Esophagus squamous epithelium (tissue), 5 donors: Measurements from ENCODE around the gene ZC3H8. TPM values are rescaled to one million over a fixed set of nuclear protein-coding genes. Genes with fewer than 3 reads are reported as not detected.

Experiments
- DNase-seq: peaks from one replicate; lab custom pipeline; 2025; lab: John Stamatoyannopoulos, UW
- H3K27ac ChIP-seq, 4 donors: fragments of 200-600 bp; sonication (generic); one replicate each; pipeline ENCODE4 v1.5.1; 2016 to 2019; ENCODE audit warnings: mild to moderate bottlenecking in 1 of 4
- H3K27me3 ChIP-seq, 4 donors: fragments of 200-600 bp; sonication (generic); 1 replicate in 3 of 4; 2 replicates in 1 of 4; pipeline versions ENCODE4 v1.5.1 to v1.6.0; 2017 to 2021; ENCODE audit warnings: antibody characterized with exemption in 1 of 4
- H3K36me3 ChIP-seq, 3 donors: fragments of 200-600 bp; sonication (generic); one replicate each; pipeline ENCODE4 v1.5.1; 2016 to 2019
- H3K4me1 ChIP-seq, 3 donors: fragments of 200-600 bp; sonication (generic); one replicate each; pipeline ENCODE4 v1.5.1; 2017 to 2019
- H3K4me3 ChIP-seq, 4 donors: fragments of 200-600 bp; sonication (generic); 1 replicate in 3 of 4; 2 replicates in 1 of 4; pipeline ENCODE4 v1.5.1; 2016 to 2019; ENCODE audit warnings: mild to moderate bottlenecking in 2 of 4, moderate library complexity in 1 of 4
- H3K9me3 ChIP-seq, 3 donors: fragments of 200-600 bp; sonication (generic); one replicate each; pipeline ENCODE4 v1.5.1; 2016 to 2019
- POLR2A ChIP-seq, 4 donors: fragments of 450-650 bp; IDR thresholded peaks; one replicate each; pipeline ENCODE4 v1.6.1; 2017; ENCODE audit warnings: antibody characterized with exemption in 4 of 4, mild to moderate bottlenecking in 4 of 4, moderate library complexity in 3 of 4
- WGBS, 2 donors: methylation state at CpG; one replicate each; pipeline ENCODE4 v1.1.5; 2018; 5-methylcytosine and 5-hydroxymethylcytosine counted together
- intact Hi-C: fragments of 100-400 bp; cut with DNase I; formaldehyde crosslinking; loops from one replicate; pipeline ENCODE4 v1.15.0; 2022
- total RNA-seq, 4 donors: library from RNA; depleted of rRNA; stranded (reverse); fragments of >200 nt; gene quantifications; one replicate each; pipeline ENCODE4 v1.1.0, GENCODE V29; 2016
- TF ChIP-seq, protein P1 (sequence below), 6 experiments: fragments of 450-650 bp in 4 of 6; fragments of 200-600 bp in 2 of 6; sonication (generic) in 2 of 6; IDR thresholded peaks; one replicate each; pipeline ENCODE4 v1.5.1; 2016 to 2019; ENCODE audit warnings: antibody characterized with exemption in 6 of 6, mild to moderate bottlenecking in 4 of 6, moderate library complexity in 4 of 6
- donor health status: DM: yes; HTN: yes; CAD: no.

ZC3H8 gene
- total RNA-seq, 4 donors from 2014 or later = 6.0 to 60.1 (median 37.1) TPM

DNA sequence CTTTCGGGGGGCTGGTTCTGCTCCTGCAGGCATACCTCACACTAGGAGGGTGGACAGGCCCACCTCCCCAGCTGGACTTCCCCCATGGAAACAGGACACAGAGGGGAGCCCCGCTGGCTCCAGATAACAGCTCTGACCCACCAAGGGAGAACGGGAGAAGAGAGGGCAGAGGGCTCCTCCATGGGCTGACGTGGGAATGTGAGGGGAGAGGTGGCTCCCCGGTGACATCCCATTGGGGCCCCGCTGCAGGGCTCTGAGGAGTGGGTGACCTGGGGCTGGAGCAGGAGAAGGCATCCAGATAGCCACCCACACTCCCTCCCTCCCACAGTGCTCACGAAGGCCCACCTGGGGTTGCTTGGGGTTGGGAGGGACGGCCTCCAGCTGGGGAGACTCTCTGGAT is 70.7 kb downstream of the ZC3H8 start:
- TF ChIP-seq, protein P1, sequence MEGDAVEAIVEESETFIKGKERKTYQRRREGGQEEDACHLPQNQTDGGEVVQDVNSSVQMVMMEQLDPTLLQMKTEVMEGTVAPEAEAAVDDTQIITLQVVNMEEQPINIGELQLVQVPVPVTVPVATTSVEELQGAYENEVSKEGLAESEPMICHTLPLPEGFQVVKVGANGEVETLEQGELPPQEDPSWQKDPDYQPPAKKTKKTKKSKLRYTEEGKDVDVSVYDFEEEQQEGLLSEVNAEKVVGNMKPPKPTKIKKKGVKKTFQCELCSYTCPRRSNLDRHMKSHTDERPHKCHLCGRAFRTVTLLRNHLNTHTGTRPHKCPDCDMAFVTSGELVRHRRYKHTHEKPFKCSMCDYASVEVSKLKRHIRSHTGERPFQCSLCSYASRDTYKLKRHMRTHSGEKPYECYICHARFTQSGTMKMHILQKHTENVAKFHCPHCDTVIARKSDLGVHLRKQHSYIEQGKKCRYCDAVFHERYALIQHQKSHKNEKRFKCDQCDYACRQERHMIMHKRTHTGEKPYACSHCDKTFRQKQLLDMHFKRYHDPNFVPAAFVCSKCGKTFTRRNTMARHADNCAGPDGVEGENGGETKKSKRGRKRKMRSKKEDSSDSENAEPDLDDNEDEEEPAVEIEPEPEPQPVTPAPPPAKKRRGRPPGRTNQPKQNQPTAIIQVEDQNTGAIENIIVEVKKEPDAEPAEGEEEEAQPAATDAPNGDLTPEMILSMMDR (IDR thresholded peaks at IDR 0.05) = no peak
- no peak for TF ChIP-seq POLR2A (IDR thresholded peaks at IDR 0.05)
- WGBS, 2 donors = 100% methylated on average over 1 of the region's 8 CpGs; no CpG with 5 or more reads in 1 of the 2 donors
- no peak overlapping the region for H3K4me3 ChIP-seq

GRCh38 chr2:112183327-112184025 is 71.4 kb downstream of the ZC3H8 start:
- no peaks in the 10 kb centered on the region for H3K9me3 ChIP-seq
- H3K27me3 ChIP-seq = peaks cover 0 to 26% (median 0%) of the 10 kb centered on the region in 4 donors
- H3K4me3 ChIP-seq = no peak overlapping the region
- H3K27ac ChIP-seq = no peak overlapping the region
- no peak for DNase-seq
- intact Hi-C loops = no loop called here
- no peaks in the 10 kb centered on the region for H3K36me3 ChIP-seq
- TF ChIP-seq, protein P1 (IDR thresholded peaks at IDR 0.05) = no peak
- TF ChIP-seq POLR2A (IDR thresholded peaks at IDR 0.05) = no peak
- H3K4me1 ChIP-seq = peaks cover 0 to 7% (median 0%) of the 10 kb centered on the region in 3 donors
- 67 to 81% methylated on average over 5 to 8 of the region's 8 CpGs for WGBS, 2 donors

More for the DNA sequence above, 70.7 kb downstream of the ZC3H8 start:
- H3K27ac ChIP-seq = no peak overlapping the region
- intact Hi-C loops = no loop called here
- no peaks in the 10 kb centered on the region for H3K36me3 ChIP-seq
- no peaks in the 10 kb centered on the region for H3K9me3 ChIP-seq
- H3K27me3 ChIP-seq = peaks cover 0 to 26% (median 0%) of the 10 kb centered on the region in 4 donors
- DNase-seq = no peak
- H3K4me1 ChIP-seq = peaks cover 0 to 7% (median 0%) of the 10 kb centered on the region in 3 donors

DNA sequence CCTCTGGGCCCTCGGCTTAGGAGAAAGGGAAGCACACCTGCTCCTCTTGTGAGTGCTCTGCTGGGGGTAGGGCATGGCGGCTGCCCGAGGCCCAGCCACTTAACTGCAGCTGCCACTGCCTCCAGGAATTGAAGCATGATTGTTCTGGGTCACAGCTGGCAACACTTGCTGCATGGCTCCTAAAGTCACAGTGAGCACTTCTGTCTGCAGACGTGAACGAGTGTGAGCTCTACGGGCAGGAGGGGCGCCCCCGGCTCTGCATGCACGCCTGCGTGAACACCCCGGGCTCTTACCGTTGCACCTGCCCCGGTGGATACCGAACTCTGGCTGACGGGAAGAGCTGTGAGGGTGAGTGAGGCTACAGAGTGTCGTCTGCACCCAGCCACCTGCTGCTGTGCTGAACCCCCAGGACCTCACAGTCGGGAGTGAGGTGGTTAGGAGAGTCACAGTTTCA is 72.2 kb downstream of the ZC3H8 start:
- Histone ChIP-seq H3K4me3 (no peak overlapping the region), H3K27me3 (peaks cover 0 to 26% (median 0%) of the 10 kb centered on the region in 4 donors), H3K4me1 (peaks cover 0 to 7% (median 0%) of the 10 kb centered on the region in 3 donors), H3K9me3 (no peaks in the 10 kb centered on the region), H3K27ac (peak overlapping the region in 1 of 4 donors; percentile 14), H3K36me3 (no peaks in the 10 kb centered on the region)
- intact Hi-C loops = no loop called here
- WGBS, 2 donors = 66 to 81% methylated on average over 3 to 5 of the region's 17 CpGs
- no peak for DNase-seq
- TF ChIP-seq, protein P1 (IDR thresholded peaks at IDR 0.05) = no peak
- TF ChIP-seq POLR2A (IDR thresholded peaks at IDR 0.05) = no peak

DNA sequence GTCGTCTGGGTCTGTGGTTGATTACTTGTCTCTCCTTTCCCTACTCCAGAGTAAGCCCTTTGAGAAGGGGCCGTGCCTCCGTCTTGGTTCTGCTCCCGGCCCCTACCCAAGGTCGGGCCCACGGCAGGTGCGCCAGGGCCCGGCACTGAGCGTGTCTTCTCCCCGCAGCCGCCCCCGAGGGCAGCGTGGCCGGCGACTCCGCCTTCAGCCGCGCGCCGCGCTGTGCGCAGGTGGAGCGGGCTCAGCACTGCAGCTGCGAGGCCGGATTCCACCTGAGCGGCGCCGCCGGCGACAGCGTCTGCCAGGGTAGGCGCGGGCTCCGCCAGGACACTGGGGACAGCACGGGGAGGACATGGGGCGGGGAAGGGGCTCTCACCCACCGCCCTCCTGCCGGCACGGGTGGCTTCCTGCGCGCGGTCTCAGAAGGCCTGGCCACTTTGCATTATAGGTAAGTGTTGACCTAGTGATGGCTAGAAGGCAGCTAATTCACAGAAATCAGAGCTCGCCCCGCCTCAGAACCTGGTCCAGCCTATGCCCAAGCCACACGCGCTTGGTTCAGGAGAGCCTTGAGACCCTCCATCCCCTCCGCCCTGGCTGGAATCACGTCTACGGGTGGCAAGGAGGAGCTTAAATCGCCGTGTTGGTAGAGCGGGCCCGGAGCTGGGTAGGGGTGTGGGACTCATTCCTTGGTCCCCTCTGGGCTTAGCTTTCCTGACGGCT is 73.1 kb downstream of the ZC3H8 start:
- Histone ChIP-seq H3K27me3 (peaks cover 0 to 31% (median 0%) of the 10 kb centered on the region in 4 donors), H3K36me3 (no peaks in the 10 kb centered on the region), H3K4me1 (peaks cover 0 to 7% (median 0%) of the 10 kb centered on the region in 3 donors), H3K9me3 (no peaks in the 10 kb centered on the region), H3K4me3 (peak overlapping the region in 2 of 4 donors; percentile 22 to 40), H3K27ac (no peak overlapping the region)
- 38% methylated on average over 15 to 17 of the region's 54 CpGs for WGBS, 2 donors
- no peak for DNase-seq
- intact Hi-C loops = no loop called here
- TF ChIP-seq, protein P1 (IDR thresholded peaks at IDR 0.05) = peak in 1 of 6 experiments; percentile 15
- TF ChIP-seq POLR2A (IDR thresholded peaks at IDR 0.05) = no peak
